RKO (cell line): Measurements from ENCODE around the gene GK.
A peak's percentile ranks its signal among the peaks of the same experiment; 100 is the strongest.
"Not testable (repeated sequence)": the region's sequence is repeated elsewhere in the genome, so short reads cannot be mapped to it uniquely, and the experiment has no call there.

Experiments used
- DNase-seq: peaks from one replicate; pipeline ENCODE4 v3.0.0-alpha.2; 2016; ENCODE audit warnings: low spot score

The GK gene

DNA sequence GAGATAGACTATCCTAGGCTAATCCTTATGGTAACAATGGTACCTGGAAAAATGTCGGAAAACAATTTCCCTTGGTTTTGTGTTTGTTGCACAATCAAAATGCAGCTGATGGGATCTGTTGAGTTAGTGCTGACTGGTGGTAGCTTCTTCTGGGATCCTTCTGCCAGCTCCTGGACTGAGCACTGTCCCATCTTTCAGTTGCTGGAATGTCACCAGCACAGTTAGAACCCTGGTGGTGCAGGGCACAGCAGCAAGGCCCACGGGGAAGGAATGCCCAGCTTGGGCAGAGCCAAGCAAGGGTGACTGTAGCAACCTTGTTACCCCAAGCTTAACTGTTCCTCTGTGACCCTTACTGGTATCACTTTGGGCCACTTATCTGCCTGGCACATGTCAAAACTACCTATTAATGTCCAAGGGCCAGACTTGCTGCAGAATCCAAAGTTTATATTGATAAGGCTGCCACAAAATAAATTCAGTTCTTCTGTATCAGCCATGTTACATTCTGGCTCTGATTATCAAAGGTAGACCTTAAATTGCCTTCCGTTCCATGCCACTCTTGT is 53.1 kb downstream of the GK start:
- DNase-seq: no peak

DNA sequence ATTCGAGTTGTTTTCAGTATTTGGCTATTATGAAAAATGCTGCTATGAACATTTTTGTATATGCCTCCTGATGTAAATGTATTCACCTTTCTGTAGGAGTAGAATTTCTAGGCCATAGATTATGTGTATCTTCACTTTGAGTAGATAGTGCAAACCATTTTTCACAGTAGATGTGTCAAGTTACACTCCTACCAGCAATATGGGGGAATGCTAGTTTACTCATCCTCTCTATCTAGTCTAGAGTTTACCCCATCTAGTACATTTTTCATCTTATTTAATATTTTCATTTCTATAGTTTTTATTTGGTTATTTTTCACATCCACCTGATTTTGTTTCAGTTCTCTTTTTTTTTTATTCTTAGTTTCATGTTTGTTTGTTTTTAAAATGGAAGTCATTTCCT is 59.0 kb downstream of the GK start:
- DNase-seq: no peak

DNA sequence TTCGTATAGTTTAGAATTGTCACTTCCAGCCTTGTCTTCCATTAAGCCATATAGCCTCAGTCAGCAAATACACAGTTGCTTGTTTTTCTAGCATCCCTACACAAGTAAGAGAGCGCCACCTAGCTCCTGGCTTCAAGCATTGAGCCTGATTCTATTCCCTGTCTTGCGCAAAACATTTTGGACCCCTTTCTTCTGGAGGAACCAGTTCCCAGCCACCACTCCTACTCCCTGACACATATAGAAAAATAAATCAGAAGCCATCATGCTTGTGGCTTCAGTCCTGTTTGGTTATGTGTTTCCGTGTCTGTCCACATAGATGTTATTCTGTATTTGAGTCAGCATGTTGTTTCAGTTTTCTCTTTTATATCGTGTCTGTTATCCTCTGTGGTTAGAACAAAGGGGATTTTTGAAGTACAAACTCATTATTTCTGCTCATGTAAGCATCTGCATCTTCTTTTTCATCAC is 59.9 kb downstream of the GK start:
- peak; percentile 73 for DNase-seq

DNA sequence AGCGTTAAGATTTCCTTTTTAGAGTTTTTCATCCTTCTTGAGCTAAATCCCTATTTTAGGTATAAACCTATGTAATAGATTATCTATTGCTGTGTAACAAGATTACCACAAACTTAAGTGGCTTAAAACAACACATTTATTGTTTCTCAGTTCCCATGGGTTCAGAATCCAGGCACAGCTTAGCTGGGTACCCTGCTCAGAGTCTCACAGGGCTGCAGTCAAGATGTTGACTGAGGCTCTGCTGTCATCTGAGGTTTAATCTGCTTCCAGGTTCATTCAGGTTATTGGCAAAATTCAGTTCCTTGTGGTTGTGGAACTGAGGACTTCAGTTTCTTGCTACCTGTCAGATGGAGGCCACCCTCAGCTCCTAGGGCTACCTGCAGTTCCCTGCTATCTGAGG is 60.9 kb downstream of the GK start:
- DNase-seq: no peak

DNA sequence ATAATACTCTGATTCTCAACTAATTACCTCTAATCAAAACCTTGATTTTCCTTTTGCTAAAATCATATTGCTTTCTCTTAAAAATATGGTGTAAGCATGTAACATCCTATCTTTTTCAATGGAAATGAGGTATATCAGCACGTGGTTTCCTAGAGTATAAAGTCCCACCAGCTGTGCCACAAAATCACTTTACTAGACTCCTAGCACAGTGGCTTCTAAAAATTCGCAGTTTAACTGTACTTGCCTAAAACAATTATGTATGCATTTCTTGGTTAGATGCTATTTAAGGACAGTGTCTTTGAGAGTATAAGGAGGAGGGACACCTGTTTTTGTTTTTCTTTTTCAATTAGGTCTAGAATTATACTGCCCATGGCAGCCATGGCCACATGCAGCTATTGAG is 62.8 kb downstream of the GK start:
- no peak for DNase-seq

DNA sequence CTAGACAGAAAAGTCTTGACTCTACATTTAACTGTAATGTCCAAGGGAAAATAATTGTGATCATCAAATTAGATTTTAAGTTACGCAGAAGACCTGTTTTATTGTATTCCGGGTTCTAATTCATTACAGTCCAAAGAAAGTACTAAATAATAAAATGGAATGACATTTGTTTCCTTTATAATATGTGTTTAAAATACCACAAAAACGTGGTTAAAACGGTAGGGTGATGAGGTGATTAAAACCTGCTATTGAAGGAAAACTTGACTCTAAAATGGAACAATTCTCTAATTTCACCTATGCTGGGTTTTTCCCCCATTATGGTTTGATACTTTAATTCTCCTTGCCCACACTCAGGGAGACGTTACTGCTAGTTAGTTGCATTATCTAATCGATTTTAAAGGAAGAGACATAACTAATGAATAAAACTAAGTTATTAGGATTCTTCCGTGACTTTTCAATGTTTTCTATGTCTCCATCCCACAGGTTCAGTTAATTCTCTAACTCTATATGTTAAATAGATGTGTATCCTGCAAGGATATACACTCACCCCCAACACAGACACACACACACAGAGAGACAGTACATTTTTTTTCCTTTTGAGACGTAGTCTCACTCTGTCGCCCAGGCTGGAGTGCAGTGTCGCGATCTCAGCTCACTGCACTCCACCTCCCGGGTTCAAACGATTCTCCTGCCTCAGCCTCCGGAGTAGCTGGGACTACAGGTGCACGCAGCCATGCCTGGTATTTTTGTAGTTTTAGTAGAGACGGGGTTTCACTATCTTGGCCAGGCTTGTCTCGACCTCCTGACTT is 80.8 kb downstream of the GK start:
- DNase-seq: no peak

DNA sequence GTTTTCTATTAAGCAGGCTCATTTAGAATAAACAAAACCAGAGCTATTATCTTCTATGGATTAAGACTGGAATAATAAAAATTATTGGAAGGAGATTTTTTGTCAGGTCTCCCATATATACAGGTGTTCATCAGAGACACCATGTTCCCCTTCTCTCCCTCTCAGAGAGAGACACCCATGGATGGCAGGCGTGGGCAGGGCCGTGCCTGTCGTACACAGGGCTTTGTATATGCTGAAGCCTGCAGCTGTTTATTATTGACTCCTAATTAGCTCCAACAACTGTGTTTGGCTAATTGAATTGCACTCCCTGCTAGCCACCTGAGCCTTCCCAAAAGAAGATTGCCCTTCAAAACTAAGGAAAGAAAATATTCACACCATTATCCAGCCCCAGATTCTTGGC is 81.6 kb downstream of the GK start:
- no peak for DNase-seq

DNA sequence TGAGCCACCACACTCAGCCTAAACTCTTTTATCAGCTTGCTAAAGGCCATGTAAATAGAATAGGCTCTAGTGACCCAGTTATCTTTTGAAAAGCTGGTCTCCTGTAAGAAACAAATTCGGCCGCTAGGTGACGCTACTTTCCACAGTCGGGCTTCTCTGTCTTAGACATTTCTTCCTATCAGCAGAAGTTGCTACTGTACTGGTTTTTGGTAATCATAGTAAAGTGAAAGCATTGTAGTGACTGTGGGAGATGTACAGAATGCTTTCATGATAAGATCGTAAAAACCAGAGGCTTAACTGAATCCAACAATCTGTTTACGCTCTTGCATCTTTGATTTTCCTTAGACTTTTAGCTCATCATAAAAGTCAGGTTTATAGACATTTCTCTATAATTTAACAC is 82.6 kb downstream of the GK start:
- DNase-seq: peak; percentile 72

DNA sequence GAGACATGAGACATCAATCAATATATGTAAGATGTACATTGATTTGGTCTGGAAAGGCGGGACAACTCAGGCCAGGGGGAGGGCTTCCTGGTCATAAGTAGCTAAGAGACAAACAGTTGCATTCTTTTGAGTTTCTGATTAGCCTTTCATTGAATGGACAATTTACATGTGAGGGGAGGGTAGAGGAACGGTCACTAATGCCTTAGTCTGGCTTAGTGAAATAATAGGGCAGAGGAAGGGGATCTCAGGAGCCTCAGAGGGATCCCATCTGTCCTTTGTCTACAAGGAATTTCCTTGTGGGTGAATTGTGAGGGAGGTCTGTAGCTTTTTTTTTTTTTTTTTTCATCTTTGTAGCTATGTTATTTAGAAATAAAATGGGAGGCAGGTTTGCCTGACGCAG is 88.3 kb downstream of the GK start:
- DNase-seq: no peak

DNA sequence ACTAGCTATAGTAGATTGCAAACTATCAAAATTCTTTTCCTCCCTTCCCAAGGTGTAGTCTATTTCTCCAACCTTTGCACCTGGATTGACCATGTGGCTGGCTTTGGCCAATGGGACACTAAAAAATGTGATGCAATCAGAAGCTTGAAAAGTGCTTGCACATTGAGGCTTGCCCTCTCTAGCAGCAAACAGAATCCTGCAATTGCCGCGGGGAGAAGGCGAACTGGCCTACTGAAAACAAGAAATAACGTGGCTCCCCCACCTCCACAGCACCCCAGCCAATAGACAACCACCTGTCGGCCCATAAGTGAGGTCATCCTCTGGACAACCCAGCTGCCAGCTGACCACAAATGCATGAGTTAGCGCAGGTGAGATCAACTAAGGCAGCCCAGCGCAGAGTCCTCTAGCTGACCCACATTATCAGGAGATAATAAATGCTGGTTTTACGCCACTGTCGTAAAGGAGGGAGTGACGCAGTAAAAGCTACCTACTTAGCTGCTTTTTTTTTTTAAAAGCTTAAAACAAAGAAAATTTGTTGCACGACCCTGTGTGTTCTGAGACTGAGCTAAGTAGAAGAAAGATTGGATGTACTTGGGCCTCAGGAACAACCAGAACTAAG is 95.2 kb downstream of the GK start:
- no peak for DNase-seq

DNA sequence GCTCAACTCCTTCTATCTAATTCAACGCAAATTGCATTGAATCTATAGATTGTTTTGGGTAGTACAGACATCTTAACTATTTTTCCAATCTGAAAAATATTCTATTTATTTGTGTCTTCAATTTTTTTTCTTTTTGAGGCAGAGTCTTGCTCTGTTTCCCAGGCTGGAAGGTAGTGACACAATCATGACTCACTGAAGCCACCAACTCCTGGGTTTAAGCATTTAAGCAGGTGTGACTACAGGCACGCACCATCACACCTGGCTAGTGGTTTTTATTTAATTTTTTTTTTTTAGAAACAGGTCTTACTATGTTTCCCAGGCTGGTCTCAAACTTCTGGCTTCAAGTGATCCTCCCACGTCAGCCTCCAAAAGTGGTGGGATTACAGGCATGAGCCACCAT is 98.3 kb downstream of the GK start:
- no peak for DNase-seq

DNA sequence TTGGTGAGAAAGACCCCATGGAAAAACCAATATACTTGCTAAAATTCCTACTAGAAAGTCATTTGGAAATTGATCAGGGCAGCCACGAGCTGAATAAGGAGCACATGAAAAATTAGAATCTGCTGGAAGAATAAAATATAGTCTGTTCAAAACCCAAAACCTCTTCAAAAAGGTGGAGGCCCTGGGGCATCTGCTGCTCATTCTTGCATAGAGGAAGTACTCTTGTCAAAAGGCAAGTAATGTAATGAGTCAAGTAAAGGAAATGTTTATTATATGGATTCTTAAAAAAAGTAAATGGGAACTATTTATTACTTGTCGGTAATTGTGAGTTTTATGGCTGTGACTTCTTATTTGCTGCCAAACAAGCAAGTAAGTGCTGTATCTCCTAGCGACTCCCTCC is 109.5 kb downstream of the GK start:
- no peak for DNase-seq

DNA sequence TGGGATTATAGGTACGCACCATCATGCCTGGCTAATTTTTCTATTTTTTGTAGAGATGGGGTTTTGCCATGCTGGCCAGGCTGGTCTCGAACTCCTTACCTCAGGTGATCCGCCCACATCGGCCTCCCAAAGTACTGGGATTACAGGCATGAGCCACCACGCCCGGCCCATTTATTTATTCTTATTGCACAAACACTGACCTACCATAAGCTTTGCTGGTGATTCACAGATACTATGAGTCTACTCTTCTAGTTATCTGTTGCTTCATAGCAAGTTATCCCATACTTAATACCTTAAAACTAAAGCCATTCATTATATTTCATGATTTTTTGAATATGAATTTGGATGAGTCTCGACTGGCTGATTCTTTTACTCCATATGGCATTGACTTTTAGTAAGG is 120.5 kb downstream of the GK start:
- not testable (repeated sequence) for DNase-seq

DNA sequence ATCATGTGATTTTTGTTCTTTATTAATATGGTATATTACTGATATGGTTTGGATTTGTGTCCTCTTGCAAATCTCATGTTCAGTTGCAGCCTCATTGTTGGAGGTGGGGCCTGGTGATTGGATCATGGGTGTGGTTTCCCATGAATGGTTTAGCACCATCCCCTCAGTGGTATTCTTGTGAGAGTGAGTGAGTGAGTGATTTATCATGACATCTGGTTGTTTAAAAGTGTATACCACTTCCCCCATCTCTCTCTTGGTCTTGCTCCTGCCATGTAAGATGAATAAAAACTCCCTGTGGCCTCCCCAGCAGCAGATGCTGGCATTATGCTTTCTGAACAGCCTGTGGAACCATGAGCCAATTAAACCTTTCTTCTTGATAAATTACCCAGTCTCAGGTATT is 124.4 kb downstream of the GK start:
- no peak for DNase-seq

DNA sequence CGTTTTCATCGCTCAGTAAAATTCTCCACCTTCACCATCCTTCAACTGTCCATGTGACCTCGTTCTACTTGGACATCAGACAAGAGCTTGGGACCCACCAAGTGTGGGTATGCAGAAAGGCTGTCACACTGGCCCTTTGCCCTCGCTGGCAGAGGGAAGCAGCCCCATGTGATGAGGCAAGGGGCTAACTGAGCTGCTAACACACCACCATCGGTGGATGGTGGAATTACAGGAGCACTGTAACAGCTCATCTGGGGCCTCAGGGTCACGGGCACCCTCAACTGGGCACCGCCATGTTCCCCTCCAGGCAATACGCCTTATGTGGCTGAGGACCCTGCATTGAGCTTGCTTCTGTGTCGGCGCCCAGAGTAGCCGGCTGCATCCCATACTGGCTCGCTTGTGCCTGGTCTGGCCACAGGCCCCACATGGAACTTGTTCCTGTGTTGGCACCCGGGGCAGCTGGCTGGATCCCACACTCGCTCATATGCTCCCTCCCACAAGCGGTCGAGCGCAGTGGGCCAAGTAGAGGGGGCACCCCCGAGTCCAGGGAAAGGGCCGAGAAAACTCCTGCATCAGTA is 126.3 kb downstream of the GK start:
- no peak for DNase-seq
